SK-N-SH treated with all-trans-retinoic acid at 6 μM for 48 hours (cell line): ENCODE results near the gene IDH3G.

Experiments used
- ATAC-seq: fragments of 200-7000 bp; cut with Tn5 transposase; 3 replicates; pipeline ENCODE4 v1.9.1; 2020; ENCODE audit warnings: mild to moderate bottlenecking, moderate library complexity
- ARNTL ChIP-seq: fragments of 450-650 bp; formaldehyde crosslinking; IDR thresholded peaks from 2 replicates; pipeline ENCODE4 v1.5.0; 2020; ENCODE audit warnings: low read depth, mild to moderate bottlenecking, moderate library complexity, borderline replicate concordance
- BACH2 ChIP-seq: fragments of 250-450 bp; sonication (Bioruptor Pico); IDR thresholded peaks from 2 replicates; pipeline ENCODE4 v1.9.0; 2021; ENCODE audit warnings: mild to moderate bottlenecking, borderline replicate concordance
- CSDC2 ChIP-seq: fragments of 250-450 bp; sonication (Bioruptor Pico); IDR thresholded peaks from 2 replicates; pipeline ENCODE4 v1.5.0; 2020; ENCODE audit warnings: mild to moderate bottlenecking, moderate library complexity
- ESRRG ChIP-seq: fragments of 250-450 bp; sonication (Bioruptor Pico); IDR thresholded peaks from 2 replicates; pipeline ENCODE4 v1.6.1; 2021; ENCODE audit warnings: mild to moderate bottlenecking
- GLIS3 ChIP-seq: fragments of 250-450 bp; sonication (Bioruptor Pico); IDR thresholded peaks from 2 replicates; pipeline ENCODE4 v1.5.0; 2020; ENCODE audit warnings: mild to moderate bottlenecking, moderate library complexity
- ISL1 ChIP-seq: fragments of 250-450 bp; sonication (Bioruptor Pico); IDR thresholded peaks from 2 replicates; pipeline ENCODE4 v2.1.2; 2022; ENCODE audit warnings: mild to moderate bottlenecking, moderate library complexity
- OSR1 ChIP-seq: fragments of 250-450 bp; sonication (Bioruptor Pico); IDR thresholded peaks from 2 replicates; pipeline ENCODE4 v1.8.0; 2022; ENCODE audit warnings: moderate library complexity, mild to moderate bottlenecking, inconsistent platforms
- PPARA ChIP-seq: fragments of 250-450 bp; sonication (Bioruptor Pico); IDR thresholded peaks from 2 replicates; pipeline ENCODE4 v1.5.0; 2020; ENCODE audit warnings: mild to moderate bottlenecking, borderline replicate concordance
- RARB ChIP-seq: fragments of 250-450 bp; sonication (Bioruptor Pico); IDR thresholded peaks from 2 replicates; pipeline ENCODE4 v1.8.0; 2021; ENCODE audit warnings: mild to moderate bottlenecking, moderate library complexity
- SNAI2 ChIP-seq: fragments of 250-450 bp; sonication (Bioruptor Pico); IDR thresholded peaks from 2 replicates; pipeline ENCODE4 v1.5.0; 2020; ENCODE audit warnings: mild to moderate bottlenecking, moderate library complexity
- TCF4 ChIP-seq: fragments of 250-450 bp; sonication (Bioruptor Pico); IDR thresholded peaks from 2 replicates; pipeline ENCODE4 v1.8.0; 2021; ENCODE audit warnings: mild to moderate bottlenecking, moderate library complexity, borderline replicate concordance
- TOX ChIP-seq: fragments of 250-450 bp; sonication (Bioruptor Pico); IDR thresholded peaks from 2 replicates; pipeline ENCODE4 v1.8.0; 2021; ENCODE audit warnings: mild to moderate bottlenecking, moderate library complexity, borderline replicate concordance
- ZC3H10 ChIP-seq: fragments of 250-450 bp; sonication (Bioruptor Pico); IDR thresholded peaks from 2 replicates; pipeline ENCODE4 v1.5.1; 2021; ENCODE audit warnings: mild to moderate bottlenecking, moderate library complexity
- ZFP3 ChIP-seq: fragments of 250-450 bp; sonication (Bioruptor Pico); IDR thresholded peaks from 2 replicates; pipeline ENCODE4 v1.5.0; 2020; ENCODE audit warnings: mild to moderate bottlenecking, moderate library complexity
- ZFP30 ChIP-seq: fragments of 450-650 bp; formaldehyde crosslinking; IDR thresholded peaks from 2 replicates; pipeline ENCODE4 v1.5.0; 2022; ENCODE audit warnings: mild to moderate bottlenecking, moderate library complexity
- ZNF565 ChIP-seq: fragments of 450-650 bp; formaldehyde crosslinking; conservative IDR thresholded peaks from 2 replicates; pipeline ENCODE4 v1.5.0; 2020; ENCODE audit warnings: low read depth, mild to moderate bottlenecking, moderate library complexity
- ZNF70 ChIP-seq: fragments of 450-650 bp; formaldehyde crosslinking; IDR thresholded peaks from 2 replicates; pipeline ENCODE4 v1.5.0; 2020; ENCODE audit warnings: mild to moderate bottlenecking, moderate library complexity
- ZNF8 ChIP-seq: fragments of 450-650 bp; formaldehyde crosslinking; IDR thresholded peaks from 2 replicates; pipeline ENCODE4 v1.5.0; 2020; ENCODE audit warnings: mild to moderate bottlenecking, moderate library complexity
- TF ChIP-seq, protein P1 (sequence below): fragments of 250-450 bp; sonication (Bioruptor Pico); IDR thresholded peaks from 2 replicates; pipeline ENCODE4 v1.5.1; 2021; ENCODE audit warnings: mild to moderate bottlenecking, moderate library complexity
- TF ChIP-seq, protein P2 (sequence below): fragments of 250-450 bp; sonication (Bioruptor Pico); IDR thresholded peaks from 2 replicates; pipeline ENCODE4 v1.8.0; 2021; ENCODE audit warnings: low read depth, mild to moderate bottlenecking, moderate library complexity, borderline replicate concordance
- TF ChIP-seq, protein P3 (sequence below): fragments of 250-450 bp; sonication (Bioruptor Pico); IDR thresholded peaks from 2 replicates; pipeline ENCODE4 v1.5.1; 2020; ENCODE audit warnings: low read depth, mild to moderate bottlenecking, moderate library complexity
- TF ChIP-seq, protein P4 (sequence below): fragments of 250-450 bp; sonication (Bioruptor Pico); IDR thresholded peaks from 2 replicates; pipeline ENCODE4 v1.8.0; 2020; ENCODE audit warnings: mild to moderate bottlenecking, moderate library complexity, borderline replicate concordance

IDH3G gene

DNA sequence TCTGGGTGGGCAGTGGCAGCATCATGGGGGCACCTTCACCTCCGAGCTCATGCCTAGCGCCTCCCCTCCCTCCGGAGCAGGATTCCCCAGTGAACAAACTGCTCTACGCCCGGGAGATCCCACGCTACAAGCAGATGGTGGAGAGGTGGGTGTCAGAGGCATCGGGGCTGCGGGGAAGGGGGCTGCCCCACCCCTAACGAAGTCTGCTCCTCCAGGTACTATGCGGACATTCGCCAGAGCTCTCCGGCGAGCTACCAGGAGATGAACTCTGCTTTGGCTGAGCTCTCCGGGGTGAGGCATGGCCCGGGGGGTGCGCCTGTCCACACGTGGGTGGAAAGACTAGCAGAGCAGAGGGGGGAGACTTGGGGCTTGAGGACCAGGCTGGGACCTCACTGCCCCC lies 16.0 kb downstream of the IDH3G start:
- no peak for ATAC-seq

DNA sequence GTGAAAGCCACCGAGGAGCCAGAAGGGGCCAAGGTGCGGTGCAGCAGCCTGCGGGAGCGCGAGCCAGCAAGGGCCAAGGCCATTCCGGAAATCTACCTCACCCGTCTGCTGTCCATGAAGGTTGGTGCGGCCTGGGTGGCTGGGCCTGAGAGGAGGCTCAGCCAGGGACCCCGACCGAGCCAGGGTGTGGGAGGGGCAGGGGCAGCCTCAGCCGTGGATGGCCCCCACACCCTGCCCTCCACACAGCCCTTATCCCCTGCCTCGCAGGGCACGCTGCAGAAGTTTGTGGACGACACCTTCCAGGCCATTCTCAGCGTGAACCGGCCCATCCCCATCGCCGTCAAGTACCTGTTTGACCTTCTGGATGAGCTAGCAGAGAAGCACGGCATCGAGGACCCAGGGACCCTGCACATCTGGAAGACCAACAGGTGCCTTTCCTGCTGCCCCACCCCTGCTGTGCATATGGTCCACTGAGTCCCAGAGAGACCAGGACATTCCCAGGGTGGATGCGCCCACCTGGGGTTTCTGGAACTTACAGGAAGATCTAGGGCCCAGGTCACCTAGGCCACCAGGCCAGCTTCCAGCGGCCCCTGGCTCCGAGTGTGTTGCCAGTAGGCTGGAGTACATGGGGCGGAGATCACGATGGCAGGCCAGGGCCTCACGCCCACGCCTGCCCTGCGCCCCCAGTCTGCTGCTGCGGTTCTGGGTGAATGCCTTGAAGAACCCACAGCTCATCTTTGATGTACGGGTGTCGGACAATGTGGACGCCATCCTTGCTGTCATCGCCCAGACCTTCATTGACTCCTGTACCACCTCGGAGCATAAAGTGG lies 16.7 kb downstream of the IDH3G start:
- no peak for TF ChIP-seq ESRRG
- TF ChIP-seq ZC3H10 (CRISPR knock-in tag): no peak
- TF ChIP-seq, protein P1, sequence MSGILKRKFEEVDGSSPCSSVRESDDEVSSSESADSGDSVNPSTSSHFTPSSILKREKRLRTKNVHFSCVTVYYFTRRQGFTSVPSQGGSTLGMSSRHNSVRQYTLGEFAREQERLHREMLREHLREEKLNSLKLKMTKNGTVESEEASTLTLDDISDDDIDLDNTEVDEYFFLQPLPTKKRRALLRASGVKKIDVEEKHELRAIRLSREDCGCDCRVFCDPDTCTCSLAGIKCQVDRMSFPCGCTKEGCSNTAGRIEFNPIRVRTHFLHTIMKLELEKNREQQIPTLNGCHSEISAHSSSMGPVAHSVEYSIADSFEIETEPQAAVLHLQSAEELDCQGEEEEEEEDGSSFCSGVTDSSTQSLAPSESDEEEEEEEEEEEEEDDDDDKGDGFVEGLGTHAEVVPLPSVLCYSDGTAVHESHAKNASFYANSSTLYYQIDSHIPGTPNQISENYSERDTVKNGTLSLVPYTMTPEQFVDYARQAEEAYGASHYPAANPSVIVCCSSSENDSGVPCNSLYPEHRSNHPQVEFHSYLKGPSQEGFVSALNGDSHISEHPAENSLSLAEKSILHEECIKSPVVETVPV (CRISPR knock-in tag): no peak
- no peak for TF ChIP-seq TCF4
- no peak for TF ChIP-seq ZNF8 (CRISPR knock-in tag)
- TF ChIP-seq ARNTL (CRISPR knock-in tag): no peak
- no peak for TF ChIP-seq ZFP3 (CRISPR knock-in tag)
- TF ChIP-seq TOX (CRISPR knock-in tag): no peak
- TF ChIP-seq, protein P2, sequence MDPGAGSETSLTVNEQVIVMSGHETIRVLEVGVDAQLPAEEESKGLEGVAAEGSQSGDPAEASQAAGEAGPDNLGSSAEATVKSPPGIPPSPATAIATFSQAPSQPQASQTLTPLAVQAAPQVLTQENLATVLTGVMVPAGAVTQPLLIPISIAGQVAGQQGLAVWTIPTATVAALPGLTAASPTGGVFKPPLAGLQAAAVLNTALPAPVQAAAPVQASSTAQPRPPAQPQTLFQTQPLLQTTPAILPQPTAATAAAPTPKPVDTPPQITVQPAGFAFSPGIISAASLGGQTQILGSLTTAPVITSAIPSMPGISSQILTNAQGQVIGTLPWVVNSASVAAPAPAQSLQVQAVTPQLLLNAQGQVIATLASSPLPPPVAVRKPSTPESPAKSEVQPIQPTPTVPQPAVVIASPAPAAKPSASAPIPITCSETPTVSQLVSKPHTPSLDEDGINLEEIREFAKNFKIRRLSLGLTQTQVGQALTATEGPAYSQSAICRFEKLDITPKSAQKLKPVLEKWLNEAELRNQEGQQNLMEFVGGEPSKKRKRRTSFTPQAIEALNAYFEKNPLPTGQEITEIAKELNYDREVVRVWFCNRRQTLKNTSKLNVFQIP (CRISPR knock-in tag): no peak
- TF ChIP-seq PPARA (CRISPR knock-in tag): no peak
- no peak for TF ChIP-seq ISL1 (CRISPR knock-in tag)
- TF ChIP-seq OSR1 (CRISPR knock-in tag): no peak
- TF ChIP-seq ZNF565: no peak
- no peak for TF ChIP-seq RARB (CRISPR knock-in tag)
- no peak for TF ChIP-seq SNAI2 (CRISPR knock-in tag)
- TF ChIP-seq GLIS3 (CRISPR knock-in tag): no peak
- no peak for ATAC-seq

More for the DNA sequence above, 16.0 kb downstream of the IDH3G start:
- TF ChIP-seq PPARA (CRISPR knock-in tag) (no peak), TCF4 (no peak), ZFP30 (CRISPR knock-in tag) (no peak), CSDC2 (CRISPR knock-in tag) (no peak), SNAI2 (CRISPR knock-in tag) (no peak), ZNF565 (no peak), RARB (CRISPR knock-in tag) (no peak), GLIS3 (CRISPR knock-in tag) (no peak), ZNF8 (CRISPR knock-in tag) (no peak), ARNTL (CRISPR knock-in tag) (no peak), OSR1 (CRISPR knock-in tag) (no peak), ISL1 (CRISPR knock-in tag) (no peak), TOX (CRISPR knock-in tag) (no peak), BACH2 (CRISPR knock-in tag) (no peak), ESRRG (no peak), ZNF70 (CRISPR knock-in tag) (no peak)
- TF ChIP-seq, protein P3, sequence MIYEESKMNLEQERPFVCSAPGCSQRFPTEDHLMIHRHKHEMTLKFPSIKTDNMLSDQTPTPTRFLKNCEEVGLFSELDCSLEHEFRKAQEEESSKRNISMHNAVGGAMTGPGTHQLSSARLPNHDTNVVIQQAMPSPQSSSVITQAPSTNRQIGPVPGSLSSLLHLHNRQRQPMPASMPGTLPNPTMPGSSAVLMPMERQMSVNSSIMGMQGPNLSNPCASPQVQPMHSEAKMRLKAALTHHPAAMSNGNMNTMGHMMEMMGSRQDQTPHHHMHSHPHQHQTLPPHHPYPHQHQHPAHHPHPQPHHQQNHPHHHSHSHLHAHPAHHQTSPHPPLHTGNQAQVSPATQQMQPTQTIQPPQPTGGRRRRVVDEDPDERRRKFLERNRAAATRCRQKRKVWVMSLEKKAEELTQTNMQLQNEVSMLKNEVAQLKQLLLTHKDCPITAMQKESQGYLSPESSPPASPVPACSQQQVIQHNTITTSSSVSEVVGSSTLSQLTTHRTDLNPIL (CRISPR knock-in tag): no peak
- TF ChIP-seq, protein P1 (CRISPR knock-in tag): no peak
- TF ChIP-seq, protein P2 (CRISPR knock-in tag): no peak

DNA sequence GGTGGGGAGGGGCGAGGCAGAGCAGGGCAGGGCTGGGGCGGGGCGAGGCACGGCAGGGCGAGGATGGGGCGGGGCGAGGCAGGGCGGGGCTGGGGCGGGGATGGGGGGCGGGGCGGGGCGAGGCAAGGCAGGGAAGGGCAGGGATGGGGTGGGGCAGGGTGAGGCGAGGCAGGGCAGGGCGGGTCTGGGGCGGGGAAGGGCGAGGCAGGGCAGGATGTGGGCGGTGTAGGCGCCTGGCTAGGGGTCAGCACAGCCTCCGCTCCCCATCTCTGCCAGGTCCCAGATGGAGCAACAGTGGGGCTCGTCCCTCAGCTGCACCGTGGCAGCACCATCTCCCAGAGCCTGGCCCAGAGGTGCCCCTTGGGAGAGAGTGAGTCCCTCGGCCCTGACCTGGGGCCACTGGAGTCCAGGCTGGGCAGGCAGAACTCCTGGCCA lies 17.5 kb downstream of the IDH3G start:
- no peak for ATAC-seq
- no peak for TF ChIP-seq BACH2 (CRISPR knock-in tag)
- no peak for TF ChIP-seq ESRRG
- TF ChIP-seq, protein P3 (CRISPR knock-in tag): no peak
- TF ChIP-seq SNAI2 (CRISPR knock-in tag): no peak
- TF ChIP-seq ZNF565: no peak
- TF ChIP-seq TCF4: no peak
- no peak for TF ChIP-seq TOX (CRISPR knock-in tag)
- TF ChIP-seq ZFP3 (CRISPR knock-in tag): no peak
- TF ChIP-seq CSDC2 (CRISPR knock-in tag): no peak
- TF ChIP-seq, protein P4, sequence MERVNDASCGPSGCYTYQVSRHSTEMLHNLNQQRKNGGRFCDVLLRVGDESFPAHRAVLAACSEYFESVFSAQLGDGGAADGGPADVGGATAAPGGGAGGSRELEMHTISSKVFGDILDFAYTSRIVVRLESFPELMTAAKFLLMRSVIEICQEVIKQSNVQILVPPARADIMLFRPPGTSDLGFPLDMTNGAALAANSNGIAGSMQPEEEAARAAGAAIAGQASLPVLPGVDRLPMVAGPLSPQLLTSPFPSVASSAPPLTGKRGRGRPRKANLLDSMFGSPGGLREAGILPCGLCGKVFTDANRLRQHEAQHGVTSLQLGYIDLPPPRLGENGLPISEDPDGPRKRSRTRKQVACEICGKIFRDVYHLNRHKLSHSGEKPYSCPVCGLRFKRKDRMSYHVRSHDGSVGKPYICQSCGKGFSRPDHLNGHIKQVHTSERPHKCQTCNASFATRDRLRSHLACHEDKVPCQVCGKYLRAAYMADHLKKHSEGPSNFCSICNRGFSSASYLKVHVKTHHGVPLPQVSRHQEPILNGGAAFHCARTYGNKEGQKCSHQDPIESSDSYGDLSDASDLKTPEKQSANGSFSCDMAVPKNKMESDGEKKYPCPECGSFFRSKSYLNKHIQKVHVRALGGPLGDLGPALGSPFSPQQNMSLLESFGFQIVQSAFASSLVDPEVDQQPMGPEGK (CRISPR knock-in tag): no peak
- TF ChIP-seq, protein P1 (CRISPR knock-in tag): no peak
- TF ChIP-seq PPARA (CRISPR knock-in tag): no peak
- no peak for TF ChIP-seq ZNF8 (CRISPR knock-in tag)
- TF ChIP-seq ZC3H10 (CRISPR knock-in tag): no peak
